ENCODE measurements around the gene MAJIN. TPM values are rescaled to one million over a fixed set of nuclear protein-coding genes. Genes with fewer than 3 reads are reported as not detected.

Gene MAJIN
- polyA plus RNA-seq, 1 of the 3 experiments (the other 2 are of a cell fraction), result not detected

DNA sequence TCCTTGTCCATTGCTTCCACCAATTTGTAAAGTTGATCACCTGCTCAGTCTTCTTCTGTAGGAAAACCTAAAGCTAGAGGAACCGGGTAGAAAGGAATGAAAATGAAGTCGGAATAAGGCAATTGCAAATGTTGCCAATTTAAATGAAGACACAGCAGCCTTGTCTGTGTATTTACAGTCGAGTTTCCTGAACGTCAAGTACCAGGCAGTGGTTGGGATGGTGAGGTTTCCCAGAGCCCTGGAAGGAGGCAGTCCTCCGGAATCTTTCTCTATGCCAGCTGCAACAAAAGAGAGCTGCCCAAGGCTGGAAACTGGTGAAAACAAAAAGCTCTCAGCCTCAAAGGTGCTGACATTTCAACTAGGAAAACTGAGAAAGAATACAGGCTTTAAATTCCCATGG is 17.7 kb downstream of the MAJIN start:
- no peak overlapping the region for H3K4me2 ChIP-seq
- DNase-seq, result no peak
- ChIA-PET POLR2A (no interaction called here), CTCF (interaction anchor here (0.6 kb wide), 1 partner anchor 145 kb away, joined by 3 read pairs; no protein-coding TSS in a partner anchor)
- H3K9ac ChIP-seq, result no peak overlapping the region
- no peaks in the 10 kb centered on the region for H3K9me3 ChIP-seq
- H3K4me3 ChIP-seq (ENCODE audit: low read depth in 2 of 2, low read length in 1 of 2), result no peak overlapping the region
- peaks cover 7% of the 10 kb centered on the region for H3K27me3 ChIP-seq (ENCODE audit: insufficient read depth)
- H3K9me2 ChIP-seq, result no peaks in the 10 kb centered on the region
- no peaks in the 10 kb centered on the region for H3K4me1 ChIP-seq (ENCODE audit: control insufficient read depth in 1 of 2, insufficient read depth in 2 of 2, low read depth in 1 of 2, low read length in 1 of 2)
- H4K20me1 ChIP-seq (ENCODE audit: insufficient read depth), result no peaks in the 10 kb centered on the region
- no peaks in the 10 kb centered on the region for H3K36me3 ChIP-seq (replicated peaks in 1 of 2; ENCODE audit: control insufficient read depth in 1 of 2, insufficient read depth in 2 of 2, low read length in 1 of 2)
- no peak overlapping the region for H2AFZ ChIP-seq (ENCODE audit: low read depth)
- no peaks in the 10 kb centered on the region for H3K79me2 ChIP-seq (ENCODE audit: insufficient read depth)
- H3K27ac ChIP-seq (ENCODE audit: low read depth in 2 of 2, low read length in 1 of 2), result no peak overlapping the region
- TF ChIP-seq RFX5 (IDR thresholded peaks at IDR 0.05; ENCODE audit: low read length), result no peak
- TF ChIP-seq RCOR1 (IDR thresholded peaks at IDR 0.05; ENCODE audit: low read length), result no peak
- no peak for TF ChIP-seq SMC3 (IDR thresholded peaks at IDR 0.05; ENCODE audit: low read depth, low read length)
- TF ChIP-seq, protein P1, sequence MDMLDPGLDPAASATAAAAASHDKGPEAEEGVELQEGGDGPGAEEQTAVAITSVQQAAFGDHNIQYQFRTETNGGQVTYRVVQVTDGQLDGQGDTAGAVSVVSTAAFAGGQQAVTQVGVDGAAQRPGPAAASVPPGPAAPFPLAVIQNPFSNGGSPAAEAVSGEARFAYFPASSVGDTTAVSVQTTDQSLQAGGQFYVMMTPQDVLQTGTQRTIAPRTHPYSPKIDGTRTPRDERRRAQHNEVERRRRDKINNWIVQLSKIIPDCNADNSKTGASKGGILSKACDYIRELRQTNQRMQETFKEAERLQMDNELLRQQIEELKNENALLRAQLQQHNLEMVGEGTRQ (IDR thresholded peaks at IDR 0.05; ENCODE audit: borderline replicate concordance, low read depth, low read length), result no peak
- TF ChIP-seq, protein P2, sequence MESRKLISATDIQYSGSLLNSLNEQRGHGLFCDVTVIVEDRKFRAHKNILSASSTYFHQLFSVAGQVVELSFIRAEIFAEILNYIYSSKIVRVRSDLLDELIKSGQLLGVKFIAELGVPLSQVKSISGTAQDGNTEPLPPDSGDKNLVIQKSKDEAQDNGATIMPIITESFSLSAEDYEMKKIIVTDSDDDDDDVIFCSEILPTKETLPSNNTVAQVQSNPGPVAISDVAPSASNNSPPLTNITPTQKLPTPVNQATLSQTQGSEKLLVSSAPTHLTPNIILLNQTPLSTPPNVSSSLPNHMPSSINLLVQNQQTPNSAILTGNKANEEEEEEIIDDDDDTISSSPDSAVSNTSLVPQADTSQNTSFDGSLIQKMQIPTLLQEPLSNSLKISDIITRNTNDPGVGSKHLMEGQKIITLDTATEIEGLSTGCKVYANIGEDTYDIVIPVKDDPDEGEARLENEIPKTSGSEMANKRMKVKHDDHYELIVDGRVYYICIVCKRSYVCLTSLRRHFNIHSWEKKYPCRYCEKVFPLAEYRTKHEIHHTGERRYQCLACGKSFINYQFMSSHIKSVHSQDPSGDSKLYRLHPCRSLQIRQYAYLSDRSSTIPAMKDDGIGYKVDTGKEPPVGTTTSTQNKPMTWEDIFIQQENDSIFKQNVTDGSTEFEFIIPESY (IDR thresholded peaks at IDR 0.05; ENCODE audit: borderline replicate concordance, low read depth), result no peak
- no peak for TF ChIP-seq EZH2phosphoT487 (IDR thresholded peaks at IDR 0.05; ENCODE audit: borderline replicate concordance, low read depth)
- no peak for TF ChIP-seq FOXJ3 (CRISPR knock-in tag; IDR thresholded peaks at IDR 0.05)
- no peak for TF ChIP-seq JUND (IDR thresholded peaks at IDR 0.05)
- TF ChIP-seq NRF1 (IDR thresholded peaks at IDR 0.05; ENCODE audit: low read depth, low read length), result no peak
- no peak for TF ChIP-seq TAF1 (IDR thresholded peaks at IDR 0.05; ENCODE audit: borderline replicate concordance, low read depth, low read length)
- no peak for TF ChIP-seq ELF1 (IDR thresholded peaks at IDR 0.05)
- no peak for TF ChIP-seq FOSL2 (IDR thresholded peaks at IDR 0.05; ENCODE audit: borderline replicate concordance, low read depth)
- TF ChIP-seq RAD21 (IDR thresholded peaks at IDR 0.05; ENCODE audit: low read length), result no peak
- TF ChIP-seq SIN3A (IDR thresholded peaks at IDR 0.05; ENCODE audit: borderline replicate concordance, low read depth, low read length), result no peak
- no peak for TF ChIP-seq GATA2 (CRISPR knock-in tag; IDR thresholded peaks at IDR 0.05)
- TF ChIP-seq YY1 (IDR thresholded peaks at IDR 0.05; ENCODE audit: low read depth), result no peak
- TF ChIP-seq, protein P3, sequence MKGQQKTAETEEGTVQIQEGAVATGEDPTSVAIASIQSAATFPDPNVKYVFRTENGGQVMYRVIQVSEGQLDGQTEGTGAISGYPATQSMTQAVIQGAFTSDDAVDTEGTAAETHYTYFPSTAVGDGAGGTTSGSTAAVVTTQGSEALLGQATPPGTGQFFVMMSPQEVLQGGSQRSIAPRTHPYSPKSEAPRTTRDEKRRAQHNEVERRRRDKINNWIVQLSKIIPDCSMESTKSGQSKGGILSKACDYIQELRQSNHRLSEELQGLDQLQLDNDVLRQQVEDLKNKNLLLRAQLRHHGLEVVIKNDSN (IDR thresholded peaks at IDR 0.05; ENCODE audit: borderline replicate concordance, low read depth), result no peak
- no peak for TF ChIP-seq MEF2A (IDR thresholded peaks at IDR 0.05; ENCODE audit: borderline replicate concordance, low read depth)
- 15% methylated on average over 5 of the region's 5 CpGs for WGBS (ENCODE audit: low lambda C conversion rate)
- H3F3A ChIP-seq (replicated peaks; ENCODE audit: insufficient read depth), result no peaks in the 10 kb centered on the region

Data from SK-N-SH (cell line).